ENCODE results near the gene UPF1.

The UPF1 gene

GRCh38 chr19:18875726-18876125 is 44.0 kb downstream of the UPF1 start:
- peak; percentile 46 for DNase-seq (ENCODE audit: low read depth)

GRCh38 chr19:18876865-18877264 is 45.1 kb downstream of the UPF1 start:
- no peak for DNase-seq (ENCODE audit: low read depth)

- DNase-seq (ENCODE audit: low read depth) = no peak
Measured at GRCh38 chr19:18878058-18878797, 46.5 kb downstream of the UPF1 start.

GRCh38 chr19:18878858-18879578 is 47.3 kb downstream of the UPF1 start:
- DNase-seq (ENCODE audit: low read depth) = no peak

GRCh38 chr19:18879579-18880373 is 48.0 kb downstream of the UPF1 start:
- no peak for DNase-seq (ENCODE audit: low read depth)

GRCh38 chr19:18881491-18881890 is 49.7 kb downstream of the UPF1 start:
- DNase-seq (ENCODE audit: low read depth) = no peak

GRCh38 chr19:18883526-18884304 is 52.0 kb downstream of the UPF1 start:
- DNase-seq (ENCODE audit: low read depth) = no peak

- no peak for DNase-seq (ENCODE audit: low read depth)
Measured at GRCh38 chr19:18886972-18887371, 55.2 kb downstream of the UPF1 start.

- no peak for DNase-seq (ENCODE audit: low read depth)
Measured at GRCh38 chr19:18889949-18890745, 58.4 kb downstream of the UPF1 start.

- no peak for DNase-seq (ENCODE audit: low read depth)
Measured at GRCh38 chr19:18893587-18894253, 62.0 kb downstream of the UPF1 start.

GRCh38 chr19:18894254-18895037 is 62.7 kb downstream of the UPF1 start:
- no peak for DNase-seq (ENCODE audit: low read depth)

- no peak for DNase-seq (ENCODE audit: low read depth)
Measured at GRCh38 chr19:18895038-18895823, 63.5 kb downstream of the UPF1 start.

GRCh38 chr19:18895824-18896341 is 64.1 kb downstream of the UPF1 start, which contains the start of gene CERS1:
Gene CERS1, minus strand, starts transcription at chr19:18896158. Its CDS starts 86 bp downstream, at chr19:18896072.
- no peak for DNase-seq (ENCODE audit: low read depth)

GRCh38 chr19:18896421-18896841 is 64.7 kb downstream of the UPF1 start:
- DNase-seq (ENCODE audit: low read depth) = no peak

GRCh38 chr19:18897094-18898029 is 65.6 kb downstream of the UPF1 start:
- no peak for DNase-seq (ENCODE audit: low read depth)

GRCh38 chr19:18898081-18898606 is 66.4 kb downstream of the UPF1 start:
- DNase-seq (ENCODE audit: low read depth) = no peak
